ENCODE data around the gene SCN2B. TPM values are rescaled to one million over a fixed set of nuclear protein-coding genes. Genes with fewer than 3 reads are reported as not detected.

Gene SCN2B
- total RNA-seq, 1 donor from 2014 or later = under 0.01 TPM

- DNase-seq = peak; percentile 55
Measured at GRCh38 chr11:118152552-118153471, 23.6 kb downstream of the SCN2B start, which contains the start of gene SCN4B. Gene SCN4B (minus strand): TSS chr11:118152823. CDS start chr11:118152673, 150 bp downstream.

DNA sequence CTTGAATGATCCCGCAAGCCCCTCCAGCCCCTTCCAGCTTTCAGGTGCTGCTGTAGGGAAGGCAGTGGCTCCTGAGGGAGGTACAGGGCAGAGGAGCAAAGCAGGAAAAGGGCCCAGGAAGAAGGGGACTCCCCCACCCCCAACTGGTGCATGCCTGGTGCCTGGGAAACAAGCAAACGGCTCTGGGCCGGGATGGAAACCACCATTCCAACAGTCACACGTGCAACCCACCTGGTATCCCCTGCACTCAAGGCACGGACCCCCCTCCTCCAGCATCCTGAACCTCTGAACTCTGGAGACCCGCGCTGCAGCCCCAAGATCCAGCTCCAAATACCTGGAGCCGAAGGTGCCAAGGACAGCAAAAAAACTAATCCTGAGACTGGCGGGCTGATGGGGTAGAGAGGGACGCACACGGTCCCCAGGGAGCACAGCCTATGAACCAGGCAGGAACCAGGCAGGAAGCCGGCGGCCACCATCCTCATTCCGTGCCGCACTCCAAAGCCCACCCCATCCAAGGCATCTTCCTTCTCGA lies 24.4 kb downstream of the SCN2B start:
- no peak for DNase-seq

DNA sequence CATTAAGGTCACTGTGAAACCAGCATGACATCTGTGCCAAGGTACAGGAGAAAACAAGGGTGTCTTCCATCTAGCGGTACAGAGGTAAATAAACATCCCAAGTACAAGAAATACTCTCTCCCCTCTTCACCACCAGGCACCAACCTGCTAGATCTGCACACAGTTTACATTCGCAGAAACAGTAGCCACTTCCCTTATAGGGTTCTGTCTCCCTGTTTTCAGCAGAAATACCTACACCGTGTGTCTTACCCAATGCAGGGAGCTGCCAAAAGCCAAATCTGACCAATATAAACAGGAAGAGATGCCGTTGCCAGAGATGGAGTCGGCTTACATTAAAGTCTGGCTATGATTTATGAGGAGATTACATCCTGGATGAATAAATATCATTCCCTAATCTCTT lies 25.0 kb downstream of the SCN2B start:
- no peak for DNase-seq

GRCh38 chr11:118149493-118149892 lies 26.9 kb downstream of the SCN2B start:
- no peak for DNase-seq

- no peak for DNase-seq
Measured at GRCh38 chr11:118148856-118149255, 27.6 kb downstream of the SCN2B start.

DNA sequence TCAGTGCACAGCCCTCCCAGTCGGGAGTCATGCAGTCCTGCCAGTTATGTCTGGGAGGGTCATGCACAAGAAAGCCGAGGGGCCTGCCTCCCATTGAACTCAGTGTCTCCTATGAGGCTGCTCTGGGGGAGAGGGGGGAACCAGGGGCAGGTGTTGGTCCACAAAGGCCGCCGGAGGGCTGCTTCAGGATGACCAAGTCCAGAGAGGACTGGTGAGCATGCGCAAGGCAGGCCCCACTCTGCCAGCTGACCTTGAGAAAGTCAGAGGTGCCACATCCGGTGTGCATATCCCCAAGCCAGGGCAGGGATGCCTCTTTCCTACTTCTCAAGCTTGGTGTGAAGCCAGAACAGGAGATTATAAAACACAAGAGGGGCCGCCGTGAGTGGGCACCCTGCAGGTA lies 28.2 kb downstream of the SCN2B start:
- no peak for DNase-seq

GRCh38 chr11:118147502-118147901 lies 28.9 kb downstream of the SCN2B start:
- no peak for DNase-seq

- no peak for DNase-seq
Measured at GRCh38 chr11:118146554-118146953, 29.9 kb downstream of the SCN2B start.

DNA sequence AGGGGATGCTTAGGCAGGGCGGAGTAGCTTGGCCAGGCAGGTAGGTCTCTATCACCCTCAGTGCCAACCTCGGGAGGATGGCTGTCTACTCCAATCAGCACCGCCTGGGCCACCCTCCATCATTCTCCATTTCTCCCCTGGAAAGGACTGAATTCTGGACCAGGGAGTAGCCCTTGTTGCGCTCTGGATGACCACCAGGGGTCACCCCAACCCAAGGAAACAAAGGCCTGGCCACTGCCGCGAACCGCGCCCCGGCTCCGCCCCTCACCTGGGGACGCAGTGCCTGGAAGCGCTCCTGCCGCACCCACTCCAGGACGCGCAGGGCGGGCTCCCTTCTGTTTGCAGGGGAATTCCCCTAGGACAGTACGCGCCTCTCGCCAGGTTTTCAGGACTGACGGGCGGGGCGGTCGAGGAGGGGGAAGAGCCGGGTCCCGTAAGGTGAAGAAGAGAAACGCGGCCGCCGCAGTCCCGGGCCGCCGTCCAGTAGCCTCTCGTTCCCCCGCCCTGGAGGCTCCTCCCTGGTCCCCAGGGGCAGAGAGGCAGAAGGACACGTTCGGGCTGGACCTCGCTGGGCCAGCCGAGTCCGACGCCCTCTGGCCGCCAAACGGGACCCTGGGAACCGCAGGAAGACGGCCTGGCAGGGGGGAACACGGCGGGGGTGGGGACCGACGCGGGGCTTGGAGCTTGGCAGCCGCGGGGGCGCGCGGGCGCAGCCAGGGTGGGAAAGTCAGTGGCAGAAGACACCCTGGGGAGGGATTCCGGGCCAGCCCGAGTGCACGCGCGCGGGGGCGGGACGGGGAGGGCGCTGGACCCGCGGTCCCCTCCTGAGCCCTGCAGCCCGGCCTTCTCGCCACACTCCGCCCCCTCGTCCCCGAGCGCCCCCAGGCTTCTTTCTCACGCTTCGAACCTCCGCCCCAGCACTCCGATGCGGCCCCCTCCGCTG lies 30.9 kb downstream of the SCN2B start:
- DNase-seq = peak; percentile 76

DNA sequence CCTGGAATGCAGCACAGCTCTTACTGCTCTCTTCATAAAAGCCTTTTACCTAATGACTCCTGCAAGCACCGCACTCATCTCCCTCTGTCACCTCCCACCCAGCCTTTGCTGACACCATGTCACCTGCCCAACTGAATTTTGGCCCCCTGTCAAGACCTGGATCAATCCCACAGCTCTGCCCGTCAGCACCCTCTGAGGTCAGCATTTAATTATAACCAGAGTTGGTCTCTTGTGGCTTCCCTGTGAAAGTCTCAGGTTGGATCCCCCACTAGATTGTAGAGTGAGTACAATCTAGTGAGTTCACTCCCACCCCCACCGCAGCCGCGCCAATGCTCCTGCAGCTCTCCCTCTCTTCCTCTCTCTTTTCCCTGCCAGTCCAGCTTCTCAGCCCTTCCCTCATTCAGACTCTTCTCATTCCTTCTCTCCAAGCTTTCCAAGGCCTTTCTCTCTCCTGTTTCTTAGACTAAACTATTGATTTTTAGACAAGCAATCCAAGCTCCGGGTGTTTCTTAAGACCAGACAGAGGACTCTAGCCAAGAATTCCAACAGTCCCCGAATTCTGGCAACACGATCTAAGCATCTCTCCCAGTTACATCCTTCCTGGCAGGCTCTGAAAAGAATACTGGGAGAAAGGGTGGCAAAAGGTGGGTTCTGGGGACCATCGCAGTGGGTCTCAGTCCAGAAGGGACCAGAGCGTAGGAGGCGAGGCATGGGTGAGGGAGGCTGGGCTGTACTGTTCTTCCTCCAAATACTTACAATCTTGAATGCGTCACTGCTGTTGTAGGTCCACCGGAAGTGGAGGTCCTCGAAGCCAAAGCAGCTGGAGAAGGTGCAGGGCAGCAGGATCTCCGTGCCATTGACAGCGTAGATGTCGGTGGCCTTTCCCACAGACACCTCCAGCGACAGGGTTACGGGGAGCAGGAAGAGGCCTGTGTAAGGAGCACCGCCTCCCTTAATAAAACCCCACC lies 31.9 kb downstream of the SCN2B start:
- DNase-seq = no peak

- DNase-seq = no peak
Measured at GRCh38 chr11:118143661-118144185, 32.7 kb downstream of the SCN2B start.

DNA sequence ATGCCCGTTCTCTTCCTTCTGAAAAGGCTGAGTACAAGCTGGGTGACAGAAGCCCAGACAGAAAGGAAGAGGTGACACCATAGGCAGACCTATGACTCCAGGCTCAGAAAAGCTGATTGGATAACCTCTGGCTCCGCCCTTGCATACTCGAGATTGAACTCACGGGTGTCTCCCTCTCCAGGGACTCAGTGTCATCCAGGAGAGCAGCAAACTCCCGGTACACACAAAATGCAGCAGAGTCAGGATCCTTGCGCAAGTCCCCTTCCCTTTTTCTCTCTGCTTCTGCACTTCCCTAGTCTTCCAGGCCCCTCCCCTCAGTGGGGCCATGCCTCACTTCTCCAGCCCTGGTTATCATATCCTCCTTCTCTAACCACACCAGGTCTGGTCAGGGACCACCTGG lies 33.6 kb downstream of the SCN2B start:
- no peak for DNase-seq

DNA sequence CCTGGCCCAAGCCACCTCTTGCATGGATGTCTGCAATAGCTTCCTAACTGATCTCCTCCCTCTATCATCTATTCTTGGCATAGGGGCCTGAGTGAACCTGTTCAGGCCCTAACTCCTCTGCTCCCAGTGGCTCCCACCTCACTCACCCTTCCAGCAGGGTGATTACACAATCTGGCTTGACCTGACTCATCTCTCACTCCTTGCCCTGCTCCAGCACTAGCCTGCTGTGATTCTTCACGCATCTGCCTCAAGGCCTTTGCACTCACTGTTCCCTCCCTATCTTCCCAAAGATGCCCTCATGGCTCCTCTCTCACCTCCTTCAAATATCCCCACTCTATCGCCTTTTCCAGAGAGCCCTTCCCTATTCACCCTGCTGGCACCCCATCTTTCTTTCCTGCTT lies 34.4 kb downstream of the SCN2B start:
- no peak for DNase-seq

GRCh38 chr11:118139578-118139977 lies 36.9 kb downstream of the SCN2B start:
- peak; percentile 12 for DNase-seq

GRCh38 chr11:118138839-118139420 lies 37.5 kb downstream of the SCN2B start:
- DNase-seq = no peak

- DNase-seq = no peak
Measured at GRCh38 chr11:118136801-118137200, 39.6 kb downstream of the SCN2B start.

- DNase-seq = no peak
Measured at GRCh38 chr11:118136341-118136740, 40.1 kb downstream of the SCN2B start.

DNA sequence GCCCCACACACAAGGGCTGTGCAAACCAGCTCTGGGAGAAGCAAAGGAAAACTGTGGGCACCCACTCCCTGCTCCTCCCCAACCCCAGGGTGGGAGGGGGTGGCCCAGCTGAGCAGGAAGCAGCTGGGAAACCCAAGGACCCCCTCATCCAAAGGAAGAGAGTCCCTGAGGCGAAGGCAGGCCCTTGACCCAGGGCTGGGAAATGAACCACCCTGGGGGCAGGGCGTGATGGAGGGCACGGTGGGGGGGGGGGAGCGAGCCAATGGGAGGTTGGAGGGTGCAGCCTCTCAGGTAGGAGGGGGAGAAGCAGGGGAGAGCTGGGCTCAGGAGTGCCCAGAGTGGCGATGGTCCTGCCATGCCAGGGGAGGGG lies 40.7 kb downstream of the SCN2B start:
- DNase-seq = no peak

DNA sequence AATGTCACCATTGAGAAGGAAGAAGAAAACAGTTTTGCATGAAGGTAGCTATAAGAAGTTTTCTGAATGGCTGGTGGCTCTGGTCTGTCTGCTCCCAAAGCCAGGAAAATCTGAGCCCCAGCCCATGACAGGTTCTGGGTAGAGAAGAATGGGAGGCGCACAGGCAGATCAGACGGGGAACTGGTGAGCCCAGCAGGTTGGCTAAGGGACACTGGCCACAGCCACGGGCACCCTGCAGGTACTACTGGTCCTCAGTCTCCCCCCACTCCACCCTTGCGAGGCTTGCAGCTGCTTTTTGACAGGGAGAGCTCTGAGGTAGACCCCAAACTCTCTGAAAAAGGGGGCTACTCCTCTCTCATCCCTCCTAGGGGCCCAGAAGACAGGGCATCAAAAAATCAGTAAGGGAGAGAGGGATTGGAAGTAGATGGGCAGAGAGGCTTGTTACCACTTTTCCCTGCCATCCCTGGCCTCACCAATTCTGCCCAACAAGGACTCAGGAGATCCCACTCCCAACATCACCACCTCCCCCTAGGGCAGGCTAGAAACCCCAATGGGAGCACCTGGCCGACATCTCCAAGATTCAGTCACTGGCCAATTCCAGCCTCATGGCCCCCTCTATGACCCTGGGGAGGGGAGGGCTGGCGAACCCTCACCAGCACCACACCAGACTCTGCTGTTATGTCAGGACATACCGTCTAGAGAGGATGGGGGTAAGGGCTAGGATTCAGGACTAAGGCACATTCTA lies 41.2 kb downstream of the SCN2B start:
- no peak for DNase-seq

- no peak for DNase-seq
Measured at GRCh38 chr11:118133816-118134215, 42.6 kb downstream of the SCN2B start.
